Measurements from ENCODE around the gene JPH2.

The JPH2 gene

GRCh38 chr20:44073675-44074071 is 113.3 kb downstream of the JPH2 start:
- Histone ChIP-seq H3K27me3 (replicated peaks) (no peaks in the 10 kb centered on the region), H3K36me3 (replicated peaks) (no peaks in the 10 kb centered on the region), H3K27ac (no peak overlapping the region), H3K4me3 (ENCODE audit: low read depth, low read length) (no peak overlapping the region)
- DNase-seq: no peak
- in situ Hi-C loops (cut with HindIII; ENCODE audit: low pct_ligation_motif_present, low sequenced_read_pairs): no loop called here
- TF ChIP-seq CTCF (IDR thresholded peaks at IDR 0.05; ENCODE audit: low read depth, low read length, missing control alignments): no peak

DNA sequence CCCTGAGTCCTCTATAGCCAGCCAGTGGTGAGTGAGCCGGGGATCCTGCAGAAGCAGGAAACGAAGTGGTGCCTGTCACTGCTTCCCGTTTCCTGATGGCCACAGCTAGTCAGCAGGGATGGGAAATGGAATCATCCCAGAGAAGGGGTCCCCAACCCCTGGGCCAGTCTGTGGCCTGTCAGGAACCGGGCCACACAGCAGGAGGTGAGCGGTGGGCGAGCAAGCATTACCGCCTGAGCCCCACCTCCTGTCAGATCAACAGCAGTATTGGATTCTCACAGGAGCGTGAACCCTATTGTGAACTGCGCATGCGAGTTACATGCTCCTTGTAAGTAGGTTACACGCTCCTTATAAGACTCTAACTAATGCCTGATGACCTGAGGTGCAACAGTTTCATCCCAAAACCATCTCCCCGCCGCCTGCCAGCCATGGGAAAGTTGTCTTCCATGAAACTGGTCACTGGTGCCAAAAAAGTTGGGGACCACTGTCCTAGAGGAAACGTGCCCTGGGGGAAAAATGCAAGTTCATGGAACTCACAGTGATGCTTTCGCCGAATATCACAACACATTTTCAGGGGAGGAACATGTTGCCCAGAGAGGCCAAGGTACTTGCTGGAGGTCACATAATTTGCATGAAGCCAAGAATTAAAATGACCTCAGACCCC is 113.8 kb downstream of the JPH2 start:
- Histone ChIP-seq H3K4me3 (ENCODE audit: low read depth, low read length) (no peak overlapping the region), H3K27ac (no peak overlapping the region), H3K36me3 (replicated peaks) (no peaks in the 10 kb centered on the region), H3K27me3 (replicated peaks) (no peaks in the 10 kb centered on the region)
- no peak for TF ChIP-seq CTCF (IDR thresholded peaks at IDR 0.05; ENCODE audit: low read depth, low read length, missing control alignments)
- DNase-seq: no peak
- in situ Hi-C loops (cut with HindIII; ENCODE audit: low pct_ligation_motif_present, low sequenced_read_pairs): no loop called here

DNA sequence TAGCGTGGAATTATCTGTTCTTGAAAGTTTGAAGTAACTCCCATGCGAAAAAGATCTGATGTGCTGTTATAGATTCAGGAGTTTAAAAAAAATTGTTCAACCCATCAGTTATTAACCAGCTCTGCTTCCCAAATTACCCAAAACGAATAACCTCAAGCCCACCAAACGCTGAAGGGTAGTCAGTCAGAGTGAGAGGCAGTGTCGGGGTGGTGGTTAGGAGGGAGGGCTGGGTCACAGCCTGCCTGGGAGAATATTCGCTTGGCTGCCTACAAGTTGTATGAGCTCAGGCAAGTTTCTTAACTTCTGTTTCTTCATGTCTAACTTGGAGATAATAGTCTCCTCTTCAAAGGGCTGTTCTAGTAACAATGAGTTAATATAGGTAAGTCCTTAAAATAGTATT is 114.6 kb downstream of the JPH2 start:
- H3K4me3 ChIP-seq (ENCODE audit: low read depth, low read length): no peak overlapping the region
- H3K36me3 ChIP-seq (replicated peaks): no peaks in the 10 kb centered on the region
- in situ Hi-C loops (cut with HindIII; ENCODE audit: low pct_ligation_motif_present, low sequenced_read_pairs): no loop called here
- H3K27ac ChIP-seq: no peak overlapping the region
- TF ChIP-seq CTCF (IDR thresholded peaks at IDR 0.05; ENCODE audit: low read depth, low read length, missing control alignments): no peak
- no peaks in the 10 kb centered on the region for H3K27me3 ChIP-seq (replicated peaks)
- no peak for DNase-seq

DNA sequence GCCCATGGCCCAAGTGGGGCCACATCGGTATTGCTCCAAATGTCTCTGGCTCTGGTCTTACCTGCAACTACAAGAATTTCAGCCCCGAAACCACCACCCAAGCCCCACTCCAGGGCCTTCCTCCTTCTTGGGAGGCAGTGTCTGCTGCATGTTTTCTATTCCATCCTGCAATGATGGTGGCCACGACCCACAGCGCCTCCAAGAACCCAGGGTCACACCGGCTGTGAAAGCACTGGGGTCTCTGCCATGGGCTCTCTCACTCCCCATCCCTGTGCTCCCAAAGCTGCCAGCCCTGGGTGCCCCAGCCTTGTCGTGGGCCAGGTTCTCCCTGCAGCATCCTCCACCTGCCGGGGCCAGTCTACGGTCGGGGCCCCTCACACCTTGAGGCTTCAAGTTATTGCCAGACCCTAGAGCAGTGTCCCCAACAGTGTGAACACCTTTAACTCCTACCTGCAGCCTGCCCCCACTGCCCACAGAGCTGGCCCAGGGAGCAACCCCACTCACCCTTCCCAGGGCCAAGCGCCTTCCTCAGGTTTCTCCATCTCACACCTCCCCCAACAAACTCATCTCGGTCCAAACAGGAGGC is 115.4 kb downstream of the JPH2 start:
- in situ Hi-C loops (cut with HindIII; ENCODE audit: low pct_ligation_motif_present, low sequenced_read_pairs): no loop called here
- Histone ChIP-seq H3K36me3 (replicated peaks) (no peaks in the 10 kb centered on the region), H3K4me3 (ENCODE audit: low read depth, low read length) (no peak overlapping the region), H3K27me3 (replicated peaks) (no peaks in the 10 kb centered on the region), H3K27ac (no peak overlapping the region)
- no peak for TF ChIP-seq CTCF (IDR thresholded peaks at IDR 0.05; ENCODE audit: low read depth, low read length, missing control alignments)
- DNase-seq: no peak

- in situ Hi-C loops (cut with HindIII; ENCODE audit: low pct_ligation_motif_present, low sequenced_read_pairs): no loop called here
- Histone ChIP-seq H3K4me3 (ENCODE audit: low read depth, low read length) (no peak overlapping the region), H3K36me3 (replicated peaks) (no peaks in the 10 kb centered on the region), H3K27me3 (replicated peaks) (no peaks in the 10 kb centered on the region), H3K27ac (no peak overlapping the region)
- no peak for TF ChIP-seq CTCF (IDR thresholded peaks at IDR 0.05; ENCODE audit: low read depth, low read length, missing control alignments)
- DNase-seq: no peak
These were observed 115.9 kb downstream of the JPH2 start for GRCh38 chr20:44071057-44071456.
